ENCODE data around the gene HTR1B. TPM values are rescaled to one million over a fixed set of nuclear protein-coding genes. Genes with fewer than 3 reads are reported as not detected.

The HTR1B gene
- total RNA-seq, 1 experiment from 2014 or later, result 0.74 TPM

DNA sequence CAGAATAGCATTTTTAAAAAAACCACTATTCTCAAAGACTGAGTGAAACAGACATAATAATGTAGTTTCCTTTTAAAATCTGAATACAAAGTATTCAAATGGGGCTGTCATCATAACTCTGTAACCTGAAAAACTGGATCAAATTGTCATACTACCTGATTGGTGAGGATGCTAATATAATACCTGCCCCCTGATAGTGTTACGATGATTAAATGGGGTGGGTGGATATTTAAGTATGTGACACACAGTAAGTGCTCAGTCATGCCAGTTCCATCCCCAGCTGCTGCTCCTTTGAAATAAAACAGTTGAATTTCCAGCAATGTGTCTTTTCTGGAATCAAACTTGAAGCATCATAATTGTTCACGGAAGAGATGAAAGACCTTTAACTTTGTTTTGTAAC, 8.9 kb downstream of the HTR1B start:
- intact Hi-C loops (cut with micrococcal nuclease), result no loop called here
- H3K27ac ChIP-seq (ENCODE audit: low read depth, low read length), result no peak overlapping the region
- H3K4me1 ChIP-seq (ENCODE audit: control insufficient read depth in 1 of 2, insufficient read depth in 2 of 2, low read length in 2 of 2), result peaks cover 12 to 26% of the 10 kb centered on the region in 2 experiments
- ATAC-seq, result no peak
- H3K4me3 ChIP-seq (replicated peaks in 1 of 2; ENCODE audit: low read depth in 1 of 2, low read length in 2 of 2), result no peak overlapping the region
- H3K9me3 ChIP-seq (ENCODE audit: control insufficient read depth in 1 of 2, insufficient read depth in 1 of 2, low read depth in 1 of 2, low read length in 2 of 2), result no peaks in the 10 kb centered on the region
- H3K4me2 ChIP-seq (ENCODE audit: low read length), result 0 out of 2 replicates have a peak overlapping the region, but pooled peaks have one; percentile 8
- H3K9ac ChIP-seq (ENCODE audit: low read length), result no peak overlapping the region
- peak overlapping the region; percentile 63 for H2AFZ ChIP-seq (ENCODE audit: low read depth, low read length, poor library complexity, severe bottlenecking)
- H3K36me3 ChIP-seq (ENCODE audit: control insufficient read depth in 1 of 2, insufficient read depth in 2 of 2, low read length in 2 of 2), result no peaks in the 10 kb centered on the region
- ChIA-PET CTCF (no interaction called here), RAD21 (ENCODE audit: low non-redundant PET in 1 of 2, low total read pairs in 2 of 2, uncharacterized antibody in 2 of 2, unreplicated experiment in 2 of 2) (no interaction called here), POLR2A (no interaction called here)
- DNase-seq (ENCODE audit: low read depth, low spot score), result no peak
- H4K20me1 ChIP-seq (ENCODE audit: insufficient read depth), result no peaks in the 10 kb centered on the region
- no TSS peak for BruUV-seq (replicated peaks)
- H3K9me2 ChIP-seq (ENCODE audit: insufficient read depth), result no peaks in the 10 kb centered on the region
- H3K79me2 ChIP-seq (ENCODE audit: insufficient read depth, low read length), result no peaks in the 10 kb centered on the region
- no peak for TF ChIP-seq ATF3 (IDR thresholded peaks at IDR 0.05)
- TF ChIP-seq TCF7L2 (IDR thresholded peaks at IDR 0.05; ENCODE audit: borderline replicate concordance, extremely low read depth, insufficient read depth, insufficient read length), result no peak
- no peak for TF ChIP-seq REST (IDR thresholded peaks at IDR 0.05; ENCODE audit: low read depth)
- TF ChIP-seq EZH2 (IDR thresholded peaks at IDR 0.05), result no peak
- TF ChIP-seq RAD21 (IDR thresholded peaks at IDR 0.05; ENCODE audit: low read depth), result no peak
- TF ChIP-seq, protein P1, sequence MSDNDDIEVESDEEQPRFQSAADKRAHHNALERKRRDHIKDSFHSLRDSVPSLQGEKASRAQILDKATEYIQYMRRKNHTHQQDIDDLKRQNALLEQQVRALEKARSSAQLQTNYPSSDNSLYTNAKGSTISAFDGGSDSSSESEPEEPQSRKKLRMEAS (IDR thresholded peaks at IDR 0.05), result no peak
- TF ChIP-seq JUND (IDR thresholded peaks at IDR 0.05), result no peak
- TF ChIP-seq SRF (IDR thresholded peaks at IDR 0.05; ENCODE audit: low read depth), result no peak
- no peak for TF ChIP-seq ZNF274 (IDR thresholded peaks at IDR 0.05; ENCODE audit: low read depth, low read length)
- TF ChIP-seq EGR1 (IDR thresholded peaks at IDR 0.05; ENCODE audit: low read depth), result no peak
- TF ChIP-seq EZH2phosphoT487 (IDR thresholded peaks at IDR 0.05; ENCODE audit: borderline replicate concordance), result no peak
- TF ChIP-seq SP1 (IDR thresholded peaks at IDR 0.05; ENCODE audit: low read depth), result no peak
- no peak for TF ChIP-seq YY1 (IDR thresholded peaks at IDR 0.05; ENCODE audit: extremely low read depth, insufficient replicate concordance, low read depth, low read length)
- no peak for TF ChIP-seq FOSL1 (IDR thresholded peaks at IDR 0.05; ENCODE audit: low read depth)
- no peak for TF ChIP-seq SIN3A (IDR thresholded peaks at IDR 0.05; ENCODE audit: low read depth)
- TF ChIP-seq POLR2AphosphoS5 (IDR thresholded peaks at IDR 0.05; ENCODE audit: low read depth, low read length), result no peak
- no peak for TF ChIP-seq ZFX (IDR thresholded peaks at IDR 0.05)
- TF ChIP-seq, protein P2, sequence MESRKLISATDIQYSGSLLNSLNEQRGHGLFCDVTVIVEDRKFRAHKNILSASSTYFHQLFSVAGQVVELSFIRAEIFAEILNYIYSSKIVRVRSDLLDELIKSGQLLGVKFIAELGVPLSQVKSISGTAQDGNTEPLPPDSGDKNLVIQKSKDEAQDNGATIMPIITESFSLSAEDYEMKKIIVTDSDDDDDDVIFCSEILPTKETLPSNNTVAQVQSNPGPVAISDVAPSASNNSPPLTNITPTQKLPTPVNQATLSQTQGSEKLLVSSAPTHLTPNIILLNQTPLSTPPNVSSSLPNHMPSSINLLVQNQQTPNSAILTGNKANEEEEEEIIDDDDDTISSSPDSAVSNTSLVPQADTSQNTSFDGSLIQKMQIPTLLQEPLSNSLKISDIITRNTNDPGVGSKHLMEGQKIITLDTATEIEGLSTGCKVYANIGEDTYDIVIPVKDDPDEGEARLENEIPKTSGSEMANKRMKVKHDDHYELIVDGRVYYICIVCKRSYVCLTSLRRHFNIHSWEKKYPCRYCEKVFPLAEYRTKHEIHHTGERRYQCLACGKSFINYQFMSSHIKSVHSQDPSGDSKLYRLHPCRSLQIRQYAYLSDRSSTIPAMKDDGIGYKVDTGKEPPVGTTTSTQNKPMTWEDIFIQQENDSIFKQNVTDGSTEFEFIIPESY (IDR thresholded peaks at IDR 0.05; ENCODE audit: extremely low read depth, insufficient replicate concordance, low read length), result no peak
- H3K27me3 ChIP-seq (ENCODE audit: insufficient read depth, low read length), result no peaks in the 10 kb centered on the region
